ENCODE measurements around the gene PRKAG2.

- TF ChIP-seq CTCF (IDR thresholded peaks at IDR 0.05; ENCODE audit: low read length) = no peak
- no peak for TF ChIP-seq EZH2 (IDR thresholded peaks at IDR 0.05; ENCODE audit: borderline replicate concordance, low read length)
Measured at GRCh38 chr7:151603951-151604350, 273.0 kb downstream of the PRKAG2 start.

All from OCI-LY1 (cell line).